Ascending aorta (tissue), 2 donors: ENCODE data around the gene CCDC138. TPM values are rescaled to one million over a fixed set of nuclear protein-coding genes. Genes with fewer than 3 reads are reported as not detected.

Experiments
- DNase-seq, 2 donors: peaks; one replicate each; pipeline ENCODE4 v3.0.0-alpha.2; 2019; ENCODE audit warnings: low spot score in 2 of 2
- H3K27ac ChIP-seq, 2 donors: fragments of 200-600 bp; sonication (generic); one replicate each; pipeline ENCODE4 v1.5.1; 2016 to 2017; ENCODE audit warnings: mild to moderate bottlenecking in 1 of 2
- H3K27me3 ChIP-seq: fragments of 200-600 bp; sonication (generic); one replicate; pipeline ENCODE4 v1.5.1; 2017
- H3K36me3 ChIP-seq, 2 donors: fragments of 200-600 bp; sonication (generic); one replicate each; pipeline ENCODE4 v1.5.1; 2016
- H3K4me1 ChIP-seq, 2 donors: fragments of 200-600 bp; sonication (generic); one replicate each; pipeline ENCODE4 v1.5.1; 2016 to 2017; ENCODE audit warnings: mild to moderate bottlenecking in 1 of 2
- H3K4me3 ChIP-seq, 2 donors: fragments of 200-600 bp; sonication (generic); one replicate each; pipeline ENCODE4 v1.5.1; 2016 to 2017; ENCODE audit warnings: mild to moderate bottlenecking in 1 of 2
- H3K9me3 ChIP-seq, 2 donors: fragments of 200-600 bp; sonication (generic); one replicate each; pipeline ENCODE4 v1.5.1; 2016
- CTCF ChIP-seq, 3 experiments: fragments of 200-600 bp in 2 of 3; fragments of 450-650 bp in 1 of 3; sonication (generic) in 2 of 3; IDR thresholded peaks; one replicate each; pipeline ENCODE4 v1.5.1; 2016 to 2019; ENCODE audit warnings: antibody characterized with exemption in 3 of 3, mild to moderate bottlenecking in 1 of 3, moderate library complexity in 1 of 3
- intact Hi-C: fragments of 100-400 bp; cut with DNase I; formaldehyde crosslinking; loops from one replicate; pipeline ENCODE4 v1.15.1; 2023
- total RNA-seq: library from RNA; depleted of rRNA; stranded (reverse); fragments of >200 nt; gene quantifications from one replicate; pipeline ENCODE4 v1.1.0, GENCODE V29; 2016

The CCDC138 gene
- total RNA-seq, 1 donor from 2014 or later = 0.75 TPM

- no peak overlapping the region for H3K27ac ChIP-seq
- H3K9me3 ChIP-seq = peaks cover under 1 to 19% of the 10 kb centered on the region in 2 donors
- H3K27me3 ChIP-seq = no peaks in the 10 kb centered on the region
- no peaks in the 10 kb centered on the region for H3K36me3 ChIP-seq
- H3K4me1 ChIP-seq = no peaks in the 10 kb centered on the region
- intact Hi-C loops = no loop called here
- H3K4me3 ChIP-seq = no peak overlapping the region
- no peak for DNase-seq
- TF ChIP-seq CTCF (IDR thresholded peaks at IDR 0.05) = no peak
Observed at GRCh38 chr2:108884619-108885018, 98.0 kb downstream of the CCDC138 start.

GRCh38 chr2:108889907-108890306, 103.3 kb downstream of the CCDC138 start:
- intact Hi-C loops = no loop called here
- H3K27me3 ChIP-seq = no peaks in the 10 kb centered on the region
- no peak overlapping the region for H3K4me3 ChIP-seq
- H3K4me1 ChIP-seq = no peaks in the 10 kb centered on the region
- no peak overlapping the region for H3K27ac ChIP-seq
- H3K9me3 ChIP-seq = peaks cover 10 to 31% of the 10 kb centered on the region in 2 donors
- TF ChIP-seq CTCF (IDR thresholded peaks at IDR 0.05) = no peak
- H3K36me3 ChIP-seq = no peaks in the 10 kb centered on the region
- DNase-seq = no peak

GRCh38 chr2:108893277-108893676, 106.7 kb downstream of the CCDC138 start:
- intact Hi-C loops = no loop called here
- Histone ChIP-seq H3K27me3 (no peaks in the 10 kb centered on the region), H3K9me3 (peaks cover 10 to 26% of the 10 kb centered on the region in 2 donors), H3K4me3 (no peak overlapping the region), H3K4me1 (no peaks in the 10 kb centered on the region), H3K27ac (no peak overlapping the region), H3K36me3 (no peaks in the 10 kb centered on the region)
- no peak for DNase-seq
- TF ChIP-seq CTCF (IDR thresholded peaks at IDR 0.05) = no peak

- Histone ChIP-seq H3K4me1 (no peaks in the 10 kb centered on the region), H3K4me3 (no peak overlapping the region), H3K9me3 (peaks cover 8 to 14% of the 10 kb centered on the region in 2 donors), H3K27me3 (no peaks in the 10 kb centered on the region), H3K36me3 (no peaks in the 10 kb centered on the region), H3K27ac (no peak overlapping the region)
- no peak for TF ChIP-seq CTCF (IDR thresholded peaks at IDR 0.05)
- no peak for DNase-seq
- intact Hi-C loops = no loop called here
Observed at GRCh38 chr2:108894766-108895165, 108.2 kb downstream of the CCDC138 start.

- H3K27ac ChIP-seq = no peak overlapping the region
- intact Hi-C loops = no loop called here
- no peak overlapping the region for H3K4me3 ChIP-seq
- no peaks in the 10 kb centered on the region for H3K36me3 ChIP-seq
- H3K9me3 ChIP-seq = peaks cover 3 to 10% of the 10 kb centered on the region in 2 donors
- no peaks in the 10 kb centered on the region for H3K4me1 ChIP-seq
- no peaks in the 10 kb centered on the region for H3K27me3 ChIP-seq
- no peak for TF ChIP-seq CTCF (IDR thresholded peaks at IDR 0.05)
- no peak for DNase-seq
Observed at GRCh38 chr2:108895188-108895587, 108.6 kb downstream of the CCDC138 start.

GRCh38 chr2:108896741-108897140, 110.2 kb downstream of the CCDC138 start:
- Histone ChIP-seq H3K27me3 (no peaks in the 10 kb centered on the region), H3K9me3 (peaks cover 0 to 3% of the 10 kb centered on the region in 2 donors), H3K27ac (no peak overlapping the region), H3K4me3 (no peak overlapping the region), H3K36me3 (no peaks in the 10 kb centered on the region), H3K4me1 (no peaks in the 10 kb centered on the region)
- intact Hi-C loops = no loop called here
- TF ChIP-seq CTCF (IDR thresholded peaks at IDR 0.05) = no peak
- no peak for DNase-seq
